Lung (tissue), 12 donors: ENCODE measurements around the gene DAAM1. TPM values are rescaled to one million over a fixed set of nuclear protein-coding genes. Genes with fewer than 3 reads are reported as not detected.

Source experiments
- ATAC-seq: fragments of 200-7000 bp; cut with Tn5 transposase; one replicate; pipeline ENCODE4 v1.9.1; 2020; ENCODE audit warnings: moderate number of reproducible peaks; ENCODE audit not compliant: insufficient read depth, low FRiP score
- DNase-seq, 3 donors: peaks; one replicate each; pipeline ENCODE4 v3.0.0-alpha.2; 2013 to 2017
- H3K27ac ChIP-seq, 2 donors: one replicate each; pipeline ENCODE4 v1.5.1; 2013; ENCODE audit warnings: mild to moderate bottlenecking in 2 of 2, moderate library complexity in 2 of 2, control low read depth in 1 of 2, inconsistent platforms in 1 of 2, low read depth in 1 of 2, low read length in 1 of 2
- H3K27me3 ChIP-seq, 3 donors: one replicate each; pipeline ENCODE4 v1.5.1; 2013; ENCODE audit warnings: low read length in 2 of 3; ENCODE audit not compliant: control insufficient read depth in 3 of 3, insufficient read depth in 3 of 3
- H3K36me3 ChIP-seq, 4 donors: one replicate each; pipeline ENCODE4 v1.5.1; 2013; ENCODE audit warnings: low read length in 4 of 4, mild to moderate bottlenecking in 1 of 4, moderate library complexity in 1 of 4; ENCODE audit not compliant: control insufficient read depth in 4 of 4, insufficient read depth in 4 of 4
- H3K4me1 ChIP-seq, 5 donors: one replicate each; pipeline ENCODE4 v1.5.1; 2013; ENCODE audit warnings: low read length in 5 of 5, mild to moderate bottlenecking in 2 of 5, moderate library complexity in 1 of 5; ENCODE audit not compliant: control insufficient read depth in 5 of 5, insufficient read depth in 5 of 5
- H3K4me3 ChIP-seq: one replicate; pipeline ENCODE4 v1.5.1; 2013; ENCODE audit warnings: mild to moderate bottlenecking, control low read depth, moderate library complexity
- H3K9ac ChIP-seq, 2 donors: one replicate each; pipeline ENCODE4 v1.5.1; 2013; ENCODE audit warnings: low read length in 2 of 2, control low read depth in 1 of 2; ENCODE audit not compliant: insufficient read depth in 1 of 2
- H3K9me3 ChIP-seq, 4 donors: one replicate each; pipeline ENCODE4 v1.5.1; 2013; ENCODE audit warnings: low read length in 3 of 4, mild to moderate bottlenecking in 1 of 4, moderate library complexity in 1 of 4; ENCODE audit not compliant: control insufficient read depth in 4 of 4, insufficient read depth in 3 of 4
- WGBS, 2 donors: extraction: QIAGEN DNeasy Blood & Tissue Kit; methylation state at CpG; one replicate each; pipeline ENCODE4 v1.1.7; 2013; 5-methylcytosine and 5-hydroxymethylcytosine counted together
- polyA plus RNA-seq, 2 donors: library from polyadenylated mRNA; stranded (reverse); fragments of 200-250 nt; gene quantifications; one replicate each; pipeline ENCODE4 v1.2.1, GENCODE V29; 2013
- total RNA-seq, 2 donors: library from RNA; depleted of rRNA in 1 of 2; stranded (reverse); fragments of >200 nt in 1 of 2; gene quantifications; one replicate each; pipeline ENCODE4 v1.2.1, GENCODE V29; 2014 to 2021
- TF ChIP-seq, protein P1 (sequence below): IDR thresholded peaks from 2 replicates; pipeline ENCODE4 v1.5.1; 2012; ENCODE audit warnings: mild to moderate bottlenecking; ENCODE audit errors: control extremely low read depth, extremely low read depth
- donor health status: control.
- donor health status: control.
- donor health status: Bipolar disorder and iron deficiency.
- donor health status: healthy.
- donor health status: DM: yes; HTN: yes; CAD: no.

Gene DAAM1
- total and polyA plus RNA-seq, 4 donors: 10.3 to 84.6 (median 32.6) TPM

GRCh38 chr14:59199614-59200013, 11.1 kb downstream of the DAAM1 start:
- TF ChIP-seq, protein P1, sequence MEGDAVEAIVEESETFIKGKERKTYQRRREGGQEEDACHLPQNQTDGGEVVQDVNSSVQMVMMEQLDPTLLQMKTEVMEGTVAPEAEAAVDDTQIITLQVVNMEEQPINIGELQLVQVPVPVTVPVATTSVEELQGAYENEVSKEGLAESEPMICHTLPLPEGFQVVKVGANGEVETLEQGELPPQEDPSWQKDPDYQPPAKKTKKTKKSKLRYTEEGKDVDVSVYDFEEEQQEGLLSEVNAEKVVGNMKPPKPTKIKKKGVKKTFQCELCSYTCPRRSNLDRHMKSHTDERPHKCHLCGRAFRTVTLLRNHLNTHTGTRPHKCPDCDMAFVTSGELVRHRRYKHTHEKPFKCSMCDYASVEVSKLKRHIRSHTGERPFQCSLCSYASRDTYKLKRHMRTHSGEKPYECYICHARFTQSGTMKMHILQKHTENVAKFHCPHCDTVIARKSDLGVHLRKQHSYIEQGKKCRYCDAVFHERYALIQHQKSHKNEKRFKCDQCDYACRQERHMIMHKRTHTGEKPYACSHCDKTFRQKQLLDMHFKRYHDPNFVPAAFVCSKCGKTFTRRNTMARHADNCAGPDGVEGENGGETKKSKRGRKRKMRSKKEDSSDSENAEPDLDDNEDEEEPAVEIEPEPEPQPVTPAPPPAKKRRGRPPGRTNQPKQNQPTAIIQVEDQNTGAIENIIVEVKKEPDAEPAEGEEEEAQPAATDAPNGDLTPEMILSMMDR: no peak
- no peak overlapping the region for H3K27ac ChIP-seq
- no peak for ATAC-seq

DNA sequence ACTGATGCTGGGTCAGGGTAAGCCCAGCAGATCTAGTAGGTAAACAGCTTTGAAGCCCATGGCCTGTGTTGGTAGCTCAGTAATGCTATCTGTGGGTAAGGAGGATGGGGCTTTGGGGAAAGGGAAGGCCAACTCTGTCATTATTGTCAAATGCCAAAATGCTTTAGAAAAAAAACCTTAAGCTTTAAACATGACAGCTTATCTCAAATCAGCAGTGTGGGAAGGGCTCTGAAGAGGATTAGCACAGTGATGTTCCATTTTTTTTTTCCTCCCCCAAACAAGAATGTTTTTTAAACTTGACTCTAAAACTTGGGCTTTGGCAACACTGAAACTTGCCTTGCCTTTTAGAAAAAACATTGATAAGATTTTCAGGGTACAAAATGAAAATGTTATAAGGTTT, 11.7 kb downstream of the DAAM1 start:
- ATAC-seq (no peak), DNase-seq (no peak)
- no peak overlapping the region for H3K4me3 ChIP-seq
- TF ChIP-seq, protein P1: no peak
- no peaks in the 10 kb centered on the region for H3K27me3 ChIP-seq
- peaks cover 3 to 28% (median 11%) of the 10 kb centered on the region in 5 donors for H3K4me1 ChIP-seq
- no peaks in the 10 kb centered on the region for H3K36me3 ChIP-seq
- H3K9me3 ChIP-seq: no peaks in the 10 kb centered on the region
- peak overlapping the region in 1 of 2 donors; percentile 17 for H3K27ac ChIP-seq
- no peak overlapping the region for H3K9ac ChIP-seq

More at GRCh38 chr14:59199614-59200013, 11.1 kb downstream of the DAAM1 start:
- H3K27me3 ChIP-seq: no peaks in the 10 kb centered on the region
- DNase-seq: no peak
- WGBS, 2 donors: 61 to 88% methylated on average over 1 of the region's 1 CpG
- H3K4me3 ChIP-seq: no peak overlapping the region
- H3K9ac ChIP-seq: no peak overlapping the region
- H3K36me3 ChIP-seq: no peaks in the 10 kb centered on the region
- no peaks in the 10 kb centered on the region for H3K9me3 ChIP-seq
- peaks cover 3 to 30% (median 11%) of the 10 kb centered on the region in 5 donors for H3K4me1 ChIP-seq

- ATAC-seq (no peak), DNase-seq (no peak)
- H3K9ac ChIP-seq: no peak overlapping the region
- no peaks in the 10 kb centered on the region for H3K27me3 ChIP-seq
- TF ChIP-seq, protein P1: no peak
- H3K9me3 ChIP-seq: no peaks in the 10 kb centered on the region
- H3K27ac ChIP-seq: no peak overlapping the region
- no peak overlapping the region for H3K4me3 ChIP-seq
- WGBS, 2 donors: 64 to 65% methylated on average over 4 of the region's 4 CpGs
- H3K36me3 ChIP-seq: no peaks in the 10 kb centered on the region
- H3K4me1 ChIP-seq: peaks cover 0 to 22% (median 12%) of the 10 kb centered on the region in 5 donors
These were observed 13.6 kb downstream of the DAAM1 start for GRCh38 chr14:59202031-59202430.

DNA sequence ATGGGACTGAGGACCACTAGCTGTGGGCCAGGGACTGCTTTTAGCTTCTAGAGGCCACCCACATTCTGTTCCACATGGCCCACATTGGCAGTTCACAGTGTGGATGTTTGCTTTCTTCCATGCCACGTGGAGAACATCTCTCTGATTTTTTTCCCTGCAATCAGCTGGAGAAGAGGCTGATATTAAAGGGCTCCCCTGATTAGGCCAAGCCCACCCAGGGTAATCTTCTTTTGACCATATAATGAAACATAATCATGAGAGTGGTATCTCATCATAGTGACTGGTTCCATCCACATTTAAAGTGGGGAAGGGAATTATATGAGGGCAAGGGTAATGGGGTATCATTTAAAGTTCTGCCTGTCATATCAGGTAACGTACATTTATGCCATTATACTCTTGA, 15.8 kb downstream of the DAAM1 start:
- DNase-seq: peak in 1 of 3 donors; percentile 42
- TF ChIP-seq, protein P1: no peak
- ATAC-seq: no peak
- no peak overlapping the region for H3K9ac ChIP-seq
- H3K36me3 ChIP-seq: peaks cover 0 to 3% (median 0%) of the 10 kb centered on the region in 4 donors
- H3K27ac ChIP-seq: no peak overlapping the region
- no peaks in the 10 kb centered on the region for H3K9me3 ChIP-seq
- H3K4me1 ChIP-seq: peaks cover 0 to 21% (median 11%) of the 10 kb centered on the region in 5 donors
- H3K4me3 ChIP-seq: no peak overlapping the region
- no peaks in the 10 kb centered on the region for H3K27me3 ChIP-seq
- 86 to 93% methylated on average over 2 of the region's 2 CpGs for WGBS, 2 donors
